CD4-positive, alpha-beta T cell treated with Interleukin-10 for 1 hour (primary cell): ENCODE results near the gene TNFAIP8L3.

Experiments used
- DNase-seq: peaks from one replicate; pipeline ENCODE4 v3.0.0-alpha.2; 2020

TNFAIP8L3 gene

DNA sequence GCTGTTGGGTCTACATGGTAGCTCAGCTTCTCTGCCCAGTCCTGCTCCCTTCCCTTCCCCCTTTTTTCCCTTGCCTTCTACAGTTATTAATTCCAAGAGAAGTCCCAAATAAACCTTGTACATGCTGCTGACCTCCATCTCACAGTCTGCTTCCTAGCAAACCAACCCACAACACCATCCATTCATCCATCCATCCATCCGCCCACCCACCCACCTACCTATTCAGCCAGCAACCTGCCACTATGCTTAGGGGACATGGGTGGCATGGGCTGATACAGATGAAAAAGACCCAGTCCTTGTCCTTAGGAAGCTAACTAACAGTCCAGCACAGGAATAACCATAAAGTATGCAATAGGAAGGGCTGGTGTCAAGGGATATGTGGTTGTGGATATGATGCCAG, 5.7 kb downstream of the TNFAIP8L3 start:
- no peak for DNase-seq

DNA sequence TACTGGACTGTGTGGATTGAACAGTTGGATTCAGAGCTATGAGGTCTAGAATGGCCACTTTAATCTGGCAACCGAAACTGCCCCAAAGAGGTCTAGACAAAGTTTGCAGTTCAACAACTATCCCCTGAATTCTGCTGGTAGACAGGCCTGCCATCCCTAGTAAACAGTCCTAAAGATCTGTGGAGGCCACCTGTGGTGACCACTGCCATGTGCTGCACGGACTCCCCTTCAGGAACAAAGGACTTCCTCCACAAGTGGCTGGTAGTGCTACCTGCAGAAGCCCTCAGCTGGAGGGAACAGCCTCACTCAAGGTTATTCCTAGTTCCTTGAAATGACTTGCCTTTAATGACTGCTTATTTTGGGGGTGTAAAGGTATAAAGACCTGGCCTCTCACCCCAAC, 6.1 kb downstream of the TNFAIP8L3 start:
- DNase-seq, result no peak

DNA sequence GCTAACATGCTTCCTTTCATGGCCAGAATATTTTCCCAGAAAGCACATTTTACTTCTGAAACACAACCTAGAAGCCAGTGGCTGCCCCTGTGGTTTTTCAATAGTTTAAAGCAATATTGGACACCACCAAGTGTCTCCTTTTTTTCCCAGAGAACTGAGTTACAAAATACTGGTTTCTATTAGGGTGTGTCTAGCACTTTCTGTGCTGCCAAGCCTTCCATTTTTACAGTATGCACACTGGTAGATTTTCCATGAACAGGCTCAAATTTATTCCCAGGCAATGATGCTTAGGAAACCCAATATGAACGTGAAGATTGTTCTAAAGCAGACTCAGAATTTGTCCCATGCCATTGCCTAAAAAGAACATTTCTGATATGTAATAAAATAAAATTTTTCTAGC, 7.2 kb downstream of the TNFAIP8L3 start:
- DNase-seq, result no peak

DNA sequence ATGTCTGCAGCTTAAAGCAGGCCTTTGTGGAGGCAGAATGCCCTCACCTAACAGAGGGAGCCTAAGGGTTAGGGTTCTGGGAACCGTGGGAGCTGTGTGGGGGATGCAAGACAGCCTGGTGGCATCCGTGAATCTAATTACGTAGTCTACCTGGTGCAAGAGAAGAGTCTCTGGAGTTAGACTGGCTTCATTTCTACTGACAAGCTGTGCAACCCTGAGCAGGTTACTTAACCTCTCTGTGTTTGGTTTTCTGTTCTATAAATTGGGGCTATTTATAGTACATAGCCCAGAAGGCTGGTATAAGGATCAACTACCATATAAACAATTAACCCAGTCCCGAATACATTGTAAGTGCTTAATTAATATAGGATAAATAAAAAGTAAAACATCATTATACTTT, 8.3 kb downstream of the TNFAIP8L3 start:
- DNase-seq, result no peak

DNA sequence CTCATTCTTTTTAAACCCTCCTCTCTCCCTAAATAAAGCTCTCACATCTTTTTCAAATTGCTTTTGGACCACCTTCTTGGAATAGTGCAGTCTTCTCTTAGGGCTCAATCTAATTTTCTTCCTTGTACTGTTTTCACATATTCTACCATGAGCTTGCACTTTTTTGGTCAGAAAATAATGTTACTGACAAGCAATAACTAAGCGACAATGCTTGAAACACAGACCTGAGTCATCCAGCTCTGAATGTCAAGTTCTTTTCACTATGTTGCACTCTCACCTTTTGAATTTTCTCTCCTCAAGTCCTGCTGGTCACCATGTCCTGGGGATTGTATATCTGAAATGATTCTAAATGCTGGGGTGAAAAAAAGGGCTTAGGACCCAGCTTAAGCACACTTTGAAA, 8.9 kb downstream of the TNFAIP8L3 start:
- no peak for DNase-seq

DNA sequence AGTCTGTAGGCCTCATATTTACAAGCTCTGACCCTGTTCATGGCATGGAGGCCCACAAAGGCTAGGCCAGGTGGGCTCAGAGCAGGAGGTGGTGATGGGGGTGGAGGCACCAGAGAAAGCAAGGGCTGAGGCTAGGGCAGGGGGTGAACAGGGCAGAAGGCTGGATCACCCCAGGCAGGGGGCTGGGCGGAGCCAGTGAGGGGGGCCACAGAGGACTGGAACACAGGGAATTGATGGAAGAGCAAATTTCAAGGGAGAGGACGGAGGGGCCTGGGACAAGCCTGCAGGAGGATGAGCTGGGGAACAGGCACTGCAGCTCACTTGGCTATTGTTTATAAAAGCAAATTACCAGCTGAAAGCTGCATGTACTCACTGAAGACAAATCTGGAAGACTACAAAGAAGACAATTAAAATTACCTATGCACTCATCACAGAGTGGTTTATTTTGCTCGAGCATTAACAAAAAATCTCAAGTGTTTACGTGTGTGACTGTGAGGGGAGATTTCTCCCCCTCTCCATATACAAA, 11.0 kb downstream of the TNFAIP8L3 start:
- DNase-seq, result no peak

DNA sequence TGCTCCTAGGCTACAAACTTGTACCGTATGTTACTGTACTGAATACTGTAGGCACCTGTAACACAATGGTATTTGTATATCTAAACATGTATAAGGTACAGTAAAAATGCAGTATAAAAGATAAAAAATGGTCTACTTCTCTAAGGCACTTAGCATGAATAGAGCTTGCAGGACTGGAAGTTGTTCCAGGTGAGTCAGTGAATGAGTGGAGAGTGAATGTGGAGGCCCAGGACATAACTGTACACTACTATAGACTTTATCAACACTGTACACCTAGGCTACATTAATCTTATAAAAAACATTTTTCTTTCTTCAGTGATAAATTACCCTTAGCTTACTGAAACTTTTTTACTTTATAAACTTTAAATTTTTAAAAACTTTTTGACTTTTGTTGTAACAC, 12.5 kb downstream of the TNFAIP8L3 start:
- DNase-seq, result no peak

DNA sequence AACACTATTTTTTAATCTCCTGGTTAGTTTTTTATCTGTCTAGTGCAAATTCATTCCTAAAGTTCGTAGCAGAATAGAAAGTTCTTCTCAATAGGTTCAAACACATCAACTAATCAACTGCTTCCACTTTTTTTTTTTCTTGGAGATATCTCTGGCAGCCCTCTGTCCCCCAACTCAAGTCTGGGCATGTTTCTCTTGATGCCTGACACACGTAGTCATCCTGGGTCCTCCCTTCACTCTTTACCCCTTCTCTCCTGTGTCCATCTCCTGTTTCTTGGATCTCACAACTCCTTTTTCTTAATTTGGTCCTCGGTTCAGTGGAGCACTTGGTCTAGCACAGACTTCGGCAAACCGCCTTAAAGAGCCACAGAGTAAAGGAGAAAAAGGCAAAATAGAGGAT, 14.4 kb downstream of the TNFAIP8L3 start:
- DNase-seq, result no peak

DNA sequence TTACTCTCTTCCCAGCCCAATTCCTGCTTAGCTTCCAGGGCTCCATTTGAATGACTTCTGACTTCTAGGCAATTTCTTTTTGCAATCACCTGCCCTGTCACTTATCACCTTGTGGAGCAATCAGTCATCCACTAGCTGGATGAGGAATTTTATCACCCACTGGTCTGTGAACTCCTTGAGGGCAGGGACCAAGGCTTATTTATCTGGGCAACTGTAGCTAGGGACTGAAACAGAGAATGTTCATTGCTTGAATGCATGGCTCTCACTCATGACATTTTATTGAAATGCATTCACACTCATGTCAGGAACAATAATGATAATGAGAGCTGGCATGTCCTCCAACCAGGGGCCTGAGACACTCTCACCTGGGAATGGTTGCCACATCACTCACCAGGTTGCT, 15.5 kb downstream of the TNFAIP8L3 start:
- no peak for DNase-seq

DNA sequence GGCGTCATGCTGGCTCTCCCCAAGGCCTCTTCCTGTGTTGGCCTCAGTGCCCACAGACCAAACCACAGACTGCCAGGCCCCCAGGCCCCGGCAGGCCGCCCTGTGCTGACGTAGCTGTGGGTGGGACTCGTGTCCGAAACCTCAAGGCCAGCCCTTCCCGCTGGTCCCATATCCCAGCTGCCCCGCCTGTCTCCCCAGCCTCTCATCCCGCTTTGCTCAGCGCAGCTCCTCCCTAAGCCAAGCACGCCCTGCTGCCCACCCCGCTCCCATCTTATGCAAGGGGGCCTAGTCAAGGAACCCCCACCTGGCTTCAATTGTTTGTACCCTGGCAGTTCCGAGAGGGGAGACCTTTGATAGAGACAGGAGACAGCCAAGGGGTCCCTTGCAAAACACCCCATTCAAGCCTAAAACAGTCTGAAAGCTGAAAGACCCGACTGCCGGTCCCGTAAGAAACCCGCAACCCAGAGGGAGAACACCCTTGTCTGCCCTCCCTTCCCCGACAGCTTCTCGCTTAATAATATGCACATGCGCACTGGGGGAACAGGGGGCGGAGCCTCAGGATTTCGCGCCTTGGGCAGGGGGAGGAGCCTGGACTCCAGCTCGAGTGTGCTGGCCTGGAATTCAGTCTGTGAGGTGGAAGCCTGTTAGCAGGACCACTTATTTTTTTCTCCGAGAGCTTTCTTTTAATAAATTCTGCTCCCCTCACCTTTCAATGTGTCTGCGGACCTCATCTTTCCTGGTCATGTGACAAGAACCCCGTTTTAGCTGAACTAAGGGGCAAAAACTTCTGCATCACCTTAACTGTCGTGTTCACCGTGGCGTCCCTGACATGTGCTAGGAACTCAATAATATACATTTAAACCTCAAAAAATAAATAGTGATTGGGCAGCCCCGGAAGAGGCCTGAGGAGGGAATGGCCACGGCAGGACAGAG, 17.2 kb downstream of the TNFAIP8L3 start:
- DNase-seq, result peak; percentile 64

DNA sequence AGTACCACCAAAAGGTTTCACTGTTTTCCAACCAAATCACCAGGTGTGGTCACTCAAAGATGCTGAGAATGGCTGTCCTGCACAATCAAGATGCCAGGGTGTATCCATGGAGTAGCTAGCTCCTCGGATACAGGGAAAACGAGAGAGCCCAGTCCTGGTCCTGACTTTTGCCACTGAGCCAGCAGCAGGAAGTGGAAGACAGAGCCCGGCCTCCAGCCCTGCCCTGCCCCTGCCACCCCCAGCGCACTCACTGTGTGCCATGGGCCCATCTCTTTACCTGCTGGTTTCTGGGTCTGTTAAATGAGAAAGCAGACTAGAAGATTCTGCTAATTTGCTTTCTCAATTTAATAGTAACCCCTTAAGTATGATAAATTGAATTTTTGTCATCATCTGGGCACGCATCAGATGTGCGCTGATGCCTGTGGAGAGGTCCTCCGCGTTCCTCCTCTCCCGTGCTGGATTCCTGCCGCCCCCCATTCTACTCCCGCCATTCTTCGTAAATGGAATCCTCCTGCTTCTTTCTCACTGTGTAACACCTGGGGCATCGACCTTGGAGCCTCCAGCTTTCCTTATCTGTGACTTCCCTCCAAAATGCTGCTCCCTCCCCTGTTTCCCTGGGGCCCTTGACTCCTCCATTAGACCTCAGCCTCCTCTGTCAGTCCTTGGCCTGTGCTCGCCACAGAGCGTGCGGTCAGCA, 18.0 kb downstream of the TNFAIP8L3 start:
- no peak for DNase-seq

DNA sequence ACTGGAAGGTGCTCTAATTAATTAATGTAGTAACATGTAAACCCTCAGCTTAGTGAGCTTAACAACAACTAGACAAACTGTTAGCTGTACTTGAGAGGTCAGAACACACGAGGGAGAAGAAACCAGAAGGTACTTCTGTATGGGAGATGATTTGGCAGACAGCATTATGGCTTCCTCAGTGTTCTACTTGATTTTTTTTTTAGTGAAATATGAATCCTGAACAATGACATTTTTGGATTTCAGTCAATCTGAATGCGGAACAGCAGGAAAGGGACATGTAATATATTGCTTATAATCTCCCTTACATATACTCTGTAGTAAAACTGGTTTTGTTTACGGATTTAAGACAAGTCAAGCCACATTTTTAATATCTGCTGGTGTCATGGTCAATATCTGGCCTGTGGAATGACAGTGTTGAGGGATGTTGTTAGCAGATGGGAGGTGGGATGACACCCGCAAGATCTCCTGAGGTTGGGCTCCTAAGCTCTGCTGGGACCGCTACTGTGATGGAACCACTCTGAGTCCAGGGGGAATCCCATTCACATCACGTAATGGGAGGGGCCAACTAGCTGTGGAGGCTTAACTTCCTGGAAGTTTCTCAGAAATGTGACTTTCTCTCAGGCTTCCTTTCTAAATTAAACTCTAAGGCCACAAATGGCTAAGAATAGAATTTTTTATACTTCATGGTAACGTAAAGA, 18.7 kb downstream of the TNFAIP8L3 start:
- DNase-seq, result peak; percentile 9

DNA sequence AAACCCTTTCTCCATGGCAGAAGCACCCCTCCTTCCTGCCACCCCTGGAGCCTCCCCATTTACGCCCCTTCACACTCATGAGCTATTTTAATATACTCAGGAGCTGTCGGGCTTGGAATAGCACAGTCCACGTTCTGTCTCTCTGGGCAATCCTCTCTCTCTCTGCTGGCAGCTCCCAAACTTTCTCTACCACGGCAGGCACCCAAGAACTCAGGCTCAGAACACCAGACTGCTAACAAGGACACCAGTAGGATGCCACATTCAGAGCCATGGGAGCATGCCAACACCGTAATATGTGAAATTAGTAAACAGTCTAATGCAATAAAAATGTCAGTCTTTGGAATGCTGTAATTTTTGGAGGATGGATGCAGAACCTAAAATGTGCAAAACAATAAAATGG, 19.3 kb downstream of the TNFAIP8L3 start:
- no peak for DNase-seq

DNA sequence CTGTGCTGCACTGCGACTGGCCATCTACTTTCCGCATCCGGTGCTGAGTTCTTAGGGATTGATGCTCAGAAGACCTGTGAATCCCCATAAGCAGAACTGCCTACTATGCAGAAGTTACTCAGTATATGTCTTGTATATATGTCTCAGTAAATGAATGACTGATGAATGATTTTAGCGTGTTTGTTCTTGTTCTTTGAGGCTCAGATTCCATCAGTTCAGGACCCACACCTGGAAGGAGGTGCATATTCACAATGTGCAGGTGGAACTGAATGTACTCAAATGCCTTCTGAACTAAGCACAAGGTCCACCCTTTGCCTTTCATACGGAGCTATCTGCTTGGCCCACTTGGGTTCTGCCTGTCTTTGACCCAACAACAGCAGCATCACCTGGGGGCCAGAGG, 19.8 kb downstream of the TNFAIP8L3 start:
- DNase-seq, result no peak

DNA sequence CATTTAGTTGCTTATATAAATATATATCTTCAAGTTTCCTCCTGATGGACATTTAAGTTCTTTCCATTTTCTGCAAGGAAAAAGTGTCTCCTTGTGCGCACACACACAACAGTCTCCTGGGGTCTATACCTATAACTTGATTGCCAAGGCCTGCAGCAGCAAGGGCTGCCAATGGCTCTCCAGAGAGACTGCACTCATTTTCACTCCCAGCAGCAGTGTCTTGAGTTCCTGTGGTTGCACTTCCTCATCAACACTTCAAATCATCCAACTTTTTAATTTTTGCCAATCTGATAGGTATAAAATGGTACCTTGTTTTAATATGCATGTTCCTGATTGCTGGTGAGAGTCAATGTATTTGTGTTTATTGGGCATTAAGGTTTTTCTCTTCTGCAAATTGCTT, 23.1 kb downstream of the TNFAIP8L3 start:
- DNase-seq, result no peak

DNA sequence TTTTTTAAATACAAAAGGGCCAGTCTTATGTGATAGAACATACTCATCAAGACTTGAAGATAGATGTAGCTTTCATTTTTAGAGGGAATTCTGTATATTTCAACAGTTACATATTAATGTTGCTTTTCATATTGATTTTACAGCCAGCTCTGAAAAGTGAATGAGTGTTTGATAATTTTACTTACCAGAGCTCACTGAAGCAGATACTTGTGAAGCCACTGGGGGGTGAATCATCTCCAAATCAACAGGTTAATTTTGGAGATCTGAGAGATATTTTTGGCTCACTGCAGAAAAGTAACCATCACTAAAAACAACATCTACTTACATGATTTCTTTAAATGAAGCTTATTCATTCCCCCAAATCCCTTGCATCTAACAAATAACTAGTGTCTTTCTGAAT, 24.7 kb downstream of the TNFAIP8L3 start:
- no peak for DNase-seq

DNA sequence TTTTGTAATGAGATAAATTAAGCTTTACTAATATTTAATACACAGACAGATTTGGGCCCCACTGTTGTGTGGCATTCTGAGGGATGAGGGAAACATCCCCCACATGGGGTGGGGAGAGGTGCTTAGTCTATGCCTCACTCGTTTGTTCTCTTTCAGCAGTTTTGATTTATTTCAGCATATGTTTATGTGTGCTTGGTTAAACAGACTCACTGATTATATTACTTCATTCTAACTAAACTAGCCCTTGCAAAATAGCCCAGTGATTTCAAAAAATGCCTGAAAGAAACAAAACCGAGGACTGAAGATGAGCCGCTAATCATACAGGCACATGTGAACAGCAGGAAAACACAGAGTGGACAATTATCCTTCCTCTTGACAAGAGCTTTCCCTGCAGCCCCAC, 27.2 kb downstream of the TNFAIP8L3 start:
- no peak for DNase-seq

DNA sequence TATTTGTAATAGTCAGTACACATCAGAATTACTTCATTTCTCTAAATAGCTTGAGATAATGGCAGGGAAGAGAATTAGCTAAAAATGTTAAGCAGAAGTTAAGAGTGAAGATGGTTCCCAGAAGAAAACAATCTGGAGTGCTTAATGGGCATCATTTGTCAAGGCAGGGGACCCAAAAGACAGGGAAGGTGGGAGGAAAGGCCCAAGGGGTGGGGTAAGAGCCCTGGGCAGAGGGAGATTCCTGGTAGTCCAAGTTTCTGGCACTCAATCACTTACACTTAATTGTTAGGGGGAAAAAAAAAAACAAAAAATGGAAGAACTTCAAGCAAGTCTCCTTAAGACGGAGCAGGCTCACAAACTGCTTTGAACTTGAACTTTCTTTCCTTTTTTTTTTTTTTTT, 28.9 kb downstream of the TNFAIP8L3 start:
- DNase-seq, result no peak

DNA sequence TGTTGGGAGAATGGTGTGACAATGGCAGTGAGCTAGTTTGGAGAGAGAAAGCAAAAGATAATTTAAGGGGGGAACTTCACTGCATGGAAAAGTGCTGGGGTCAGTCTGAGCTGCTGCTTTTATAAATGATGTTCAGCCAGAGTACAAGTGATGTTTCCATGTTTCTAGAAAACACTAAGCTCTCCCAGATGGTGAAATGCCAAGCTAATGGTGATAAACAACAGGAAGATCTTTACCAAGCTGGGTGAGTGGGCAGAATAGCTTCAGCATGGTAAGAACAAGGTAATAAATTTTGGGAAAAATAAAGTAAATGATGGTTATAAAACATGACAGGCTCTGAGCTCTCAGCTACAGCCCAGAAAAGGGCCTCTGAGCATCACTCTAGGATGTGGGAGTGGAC, 29.4 kb downstream of the TNFAIP8L3 start:
- no peak for DNase-seq

DNA sequence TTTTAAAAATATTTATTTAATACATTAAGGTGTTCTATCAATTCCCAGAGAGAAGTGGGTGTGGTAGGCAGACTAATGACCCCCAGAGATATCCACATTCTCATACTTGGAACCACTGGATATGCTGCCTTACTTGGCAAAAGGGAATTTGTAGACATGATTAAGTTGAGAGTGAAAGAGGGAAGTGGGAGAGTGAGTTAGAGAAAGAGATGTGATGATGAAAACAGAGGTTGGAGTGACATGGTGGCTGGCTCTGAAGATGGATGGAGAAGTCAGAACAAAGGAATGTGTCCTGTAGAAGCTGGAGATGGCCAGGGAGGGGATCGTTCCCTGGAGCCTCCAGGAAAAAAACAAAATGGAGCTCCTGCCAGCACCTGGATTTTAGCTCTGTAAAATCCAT, 32.0 kb downstream of the TNFAIP8L3 start:
- DNase-seq, result no peak

DNA sequence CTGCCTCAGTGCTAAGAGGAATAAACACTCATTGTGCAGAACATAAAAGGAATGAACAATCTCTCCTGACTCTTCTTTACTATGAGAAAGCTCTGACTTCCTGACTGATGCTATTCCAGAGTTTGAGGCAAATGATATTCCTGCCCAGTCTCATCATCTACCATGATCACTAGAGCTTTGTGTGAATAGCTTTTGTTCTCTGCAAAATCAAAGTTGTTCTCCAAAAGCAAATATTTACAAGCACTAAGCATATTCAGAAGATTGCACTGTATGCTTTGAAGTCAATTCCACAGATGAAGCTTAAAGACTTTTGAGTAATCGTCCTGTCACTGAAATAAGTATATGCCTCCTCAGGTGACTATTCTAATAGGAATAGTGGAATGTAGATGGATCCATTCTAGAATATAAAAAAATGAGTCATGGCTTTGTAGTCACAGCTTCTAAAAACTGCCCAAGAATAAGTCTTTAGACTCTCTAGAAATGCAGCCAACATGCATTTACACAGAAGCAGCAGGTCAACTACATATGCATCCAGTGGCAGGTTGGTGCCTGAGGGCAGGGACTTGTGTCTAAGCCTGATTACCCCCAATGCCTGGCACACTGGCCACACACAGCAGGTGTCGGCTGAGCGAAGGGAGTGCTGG, 34.6 kb downstream of the TNFAIP8L3 start:
- DNase-seq, result no peak

DNA sequence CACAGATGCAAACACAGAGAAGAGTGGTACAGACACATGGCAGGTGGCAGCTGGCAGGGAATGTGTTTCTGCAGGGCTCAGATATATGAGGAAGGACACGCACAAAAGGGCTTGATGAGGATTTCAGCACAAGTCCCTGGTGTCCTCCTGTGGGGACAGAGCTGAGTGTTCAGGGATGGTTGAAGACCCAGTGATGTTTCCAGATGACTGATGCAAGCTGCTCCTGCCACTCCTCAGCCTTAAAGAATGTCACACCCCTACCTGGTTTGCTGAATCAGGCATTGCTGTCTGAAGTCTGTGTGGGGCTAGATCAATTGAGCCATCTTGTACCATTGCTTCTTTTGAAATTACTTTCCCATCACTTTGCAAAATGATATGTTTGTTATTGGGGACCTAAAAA, 40.2 kb downstream of the TNFAIP8L3 start:
- no peak for DNase-seq

DNA sequence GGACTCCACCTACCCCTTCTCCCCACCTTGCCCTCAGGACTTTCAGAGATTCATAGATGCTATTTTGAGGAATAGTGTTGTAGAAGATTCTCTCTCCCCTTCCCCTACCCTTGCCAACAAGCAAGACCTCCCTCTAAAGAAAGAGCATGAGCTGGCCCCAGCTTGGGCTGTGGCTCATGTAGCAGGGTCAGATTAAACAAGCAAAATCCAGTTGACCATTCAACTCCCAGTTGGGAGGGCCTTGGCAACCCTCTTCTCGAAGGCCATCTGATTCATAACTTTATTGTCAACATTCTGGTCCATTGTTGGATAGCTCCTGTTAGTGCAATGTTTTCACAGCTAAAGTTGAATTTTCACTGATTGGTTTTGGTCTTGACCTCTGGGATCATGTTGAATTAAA, 41.1 kb downstream of the TNFAIP8L3 start:
- no peak for DNase-seq
